ENCODE data around the gene TRERF1. TPM values are rescaled to one million over a fixed set of nuclear protein-coding genes. Genes with fewer than 3 reads are reported as not detected.

TRERF1 gene
- total and polyA plus RNA-seq, 2 experiments from 2014 or later, result 11.2 to 20.6 TPM

DNA sequence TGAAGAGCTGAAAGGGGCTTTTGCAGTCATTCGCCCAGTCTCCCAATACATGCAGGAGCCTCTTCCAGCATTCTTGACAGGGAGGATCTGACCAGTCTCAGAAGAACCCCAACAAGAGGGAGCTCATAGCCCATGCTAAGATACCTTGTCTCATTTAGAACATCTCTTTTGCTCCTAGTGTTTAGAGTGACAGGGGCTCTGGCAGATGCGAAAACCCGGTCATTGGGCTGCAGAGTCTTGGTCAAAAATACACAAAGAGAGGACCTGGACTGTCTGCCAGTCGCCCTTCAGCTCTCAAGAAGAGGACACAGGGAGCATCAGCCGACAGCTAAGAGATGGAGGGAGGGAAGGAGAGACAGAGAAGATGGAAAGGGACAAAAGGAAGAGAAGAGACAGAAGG is 257.7 kb downstream of the TRERF1 start:
- Mint-ChIP-seq H3K36me3 (ENCODE audit: low read depth) (no peaks in the 10 kb centered on the region; the same call in 2 of the 3 replicates), H3K27ac (no peak overlapping the region), H3K4me1 (peaks cover 17% of the 10 kb centered on the region), H3K27me3 (ENCODE audit: insufficient read depth, low read depth, poor library complexity) (peaks cover 8% of the 10 kb centered on the region), H3K9me3 (no peaks in the 10 kb centered on the region), H3K4me3 (no peak overlapping the region)
- H3F3A ChIP-seq (replicated peaks; ENCODE audit: low read depth), result 0 out of 2 replicates have a peak, but pooled peaks cover 9% of the 10 kb centered on the region
- no peak overlapping the region for H3K4me3 ChIP-seq
- H3K4me2 ChIP-seq, result peak overlapping the region; percentile 28; the same call in 1 of the 2 replicates
- H4K20me1 ChIP-seq (replicated peaks; ENCODE audit: insufficient read depth), result no peaks in the 10 kb centered on the region
- no peak overlapping the region for H2AFZ ChIP-seq
- DNase-seq (ENCODE audit: low spot score) (no peak), ATAC-seq (peak; percentile 29; the same call in 2 of the 3 replicates)
- no peaks in the 10 kb centered on the region for H3K79me2 ChIP-seq (replicated peaks; ENCODE audit: insufficient read depth)
- TF ChIP-seq STAT1 (IDR thresholded peaks at IDR 0.05; ENCODE audit: unreplicated experiment) (no peak), EZH2 (IDR thresholded peaks at IDR 0.05; ENCODE audit: low read depth, unreplicated experiment) (no peak), JUNB (IDR thresholded peaks at IDR 0.05; ENCODE audit: unreplicated experiment) (no peak), NANOG (IDR thresholded peaks at IDR 0.05; ENCODE audit: borderline replicate concordance) (no peak)
- TF ChIP-seq, protein P1, sequence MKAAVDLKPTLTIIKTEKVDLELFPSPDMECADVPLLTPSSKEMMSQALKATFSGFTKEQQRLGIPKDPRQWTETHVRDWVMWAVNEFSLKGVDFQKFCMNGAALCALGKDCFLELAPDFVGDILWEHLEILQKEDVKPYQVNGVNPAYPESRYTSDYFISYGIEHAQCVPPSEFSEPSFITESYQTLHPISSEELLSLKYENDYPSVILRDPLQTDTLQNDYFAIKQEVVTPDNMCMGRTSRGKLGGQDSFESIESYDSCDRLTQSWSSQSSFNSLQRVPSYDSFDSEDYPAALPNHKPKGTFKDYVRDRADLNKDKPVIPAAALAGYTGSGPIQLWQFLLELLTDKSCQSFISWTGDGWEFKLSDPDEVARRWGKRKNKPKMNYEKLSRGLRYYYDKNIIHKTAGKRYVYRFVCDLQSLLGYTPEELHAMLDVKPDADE (IDR thresholded peaks at IDR 0.05), result no peak
- peaks cover 6% of the 10 kb centered on the region for H3K4me1 ChIP-seq (ENCODE audit: insufficient read depth)
- no peaks in the 10 kb centered on the region for H3K36me3 ChIP-seq (ENCODE audit: insufficient read depth)
- H3K27ac ChIP-seq (ENCODE audit: low read depth), result peak overlapping the region; percentile 29; the same call in 1 of the 2 replicates
- H3K27me3 ChIP-seq (ENCODE audit: insufficient read depth), result no peaks in the 10 kb centered on the region
- H3K9me2 ChIP-seq (ENCODE audit: insufficient read depth), result no peaks in the 10 kb centered on the region; the same call in 1 of the 2 replicates

DNA sequence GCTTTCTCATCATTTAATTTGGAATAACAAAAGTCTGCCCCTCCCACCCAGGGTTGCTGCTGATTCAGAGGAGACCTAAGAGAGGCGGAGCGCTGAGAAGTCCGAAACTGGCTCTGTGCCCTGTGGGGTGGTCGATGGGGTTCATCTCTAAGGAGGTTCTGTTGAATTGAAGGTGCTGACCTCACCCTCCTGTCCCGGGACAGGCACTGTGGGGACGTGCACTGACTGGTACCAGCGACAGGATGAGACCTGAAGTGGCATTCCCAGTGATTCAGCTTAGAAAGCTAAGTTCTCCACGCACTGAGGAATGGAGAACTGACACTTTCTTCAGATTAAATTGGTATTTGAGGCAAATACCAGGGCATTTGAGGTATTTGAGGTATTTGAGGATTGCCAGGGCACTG is 258.2 kb downstream of the TRERF1 start:
- no peaks in the 10 kb centered on the region for H3K79me2 ChIP-seq (replicated peaks; ENCODE audit: insufficient read depth)
- no peak overlapping the region for H2AFZ ChIP-seq
- H3K9me2 ChIP-seq (ENCODE audit: insufficient read depth), result no peaks in the 10 kb centered on the region; the same call in 1 of the 2 replicates
- Mint-ChIP-seq H3K4me1 (peaks cover 17% of the 10 kb centered on the region), H3K27ac (no peak overlapping the region), H3K27me3 (ENCODE audit: insufficient read depth, low read depth, poor library complexity) (peaks cover 8% of the 10 kb centered on the region), H3K4me3 (no peak overlapping the region), H3K36me3 (ENCODE audit: low read depth) (no peaks in the 10 kb centered on the region; the same call in 2 of the 3 replicates), H3K9me3 (no peaks in the 10 kb centered on the region)
- no peak overlapping the region for H3K4me3 ChIP-seq
- H4K20me1 ChIP-seq (replicated peaks; ENCODE audit: insufficient read depth), result no peaks in the 10 kb centered on the region
- peaks cover 6% of the 10 kb centered on the region for H3K4me1 ChIP-seq (ENCODE audit: insufficient read depth)
- ATAC-seq, result peak; percentile 85
- H3F3A ChIP-seq (replicated peaks; ENCODE audit: low read depth), result 0 out of 2 replicates have a peak, but pooled peaks cover 9% of the 10 kb centered on the region
- no peaks in the 10 kb centered on the region for H3K27me3 ChIP-seq (ENCODE audit: insufficient read depth)
- H3K4me2 ChIP-seq, result peak overlapping the region; percentile 28
- DNase-seq (ENCODE audit: low spot score), result peak; percentile 69
- no peak overlapping the region for H3K27ac ChIP-seq (ENCODE audit: low read depth)
- no peaks in the 10 kb centered on the region for H3K36me3 ChIP-seq (ENCODE audit: insufficient read depth)
- TF ChIP-seq EZH2 (IDR thresholded peaks at IDR 0.05; ENCODE audit: low read depth, unreplicated experiment), result no peak
- TF ChIP-seq, protein P2, sequence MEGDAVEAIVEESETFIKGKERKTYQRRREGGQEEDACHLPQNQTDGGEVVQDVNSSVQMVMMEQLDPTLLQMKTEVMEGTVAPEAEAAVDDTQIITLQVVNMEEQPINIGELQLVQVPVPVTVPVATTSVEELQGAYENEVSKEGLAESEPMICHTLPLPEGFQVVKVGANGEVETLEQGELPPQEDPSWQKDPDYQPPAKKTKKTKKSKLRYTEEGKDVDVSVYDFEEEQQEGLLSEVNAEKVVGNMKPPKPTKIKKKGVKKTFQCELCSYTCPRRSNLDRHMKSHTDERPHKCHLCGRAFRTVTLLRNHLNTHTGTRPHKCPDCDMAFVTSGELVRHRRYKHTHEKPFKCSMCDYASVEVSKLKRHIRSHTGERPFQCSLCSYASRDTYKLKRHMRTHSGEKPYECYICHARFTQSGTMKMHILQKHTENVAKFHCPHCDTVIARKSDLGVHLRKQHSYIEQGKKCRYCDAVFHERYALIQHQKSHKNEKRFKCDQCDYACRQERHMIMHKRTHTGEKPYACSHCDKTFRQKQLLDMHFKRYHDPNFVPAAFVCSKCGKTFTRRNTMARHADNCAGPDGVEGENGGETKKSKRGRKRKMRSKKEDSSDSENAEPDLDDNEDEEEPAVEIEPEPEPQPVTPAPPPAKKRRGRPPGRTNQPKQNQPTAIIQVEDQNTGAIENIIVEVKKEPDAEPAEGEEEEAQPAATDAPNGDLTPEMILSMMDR (conservative IDR thresholded peaks at IDR 0.05; ENCODE audit: low read depth in 2 of 2), result no peak
- TF ChIP-seq, protein P1 (IDR thresholded peaks at IDR 0.05), result no peak
- no peak for TF ChIP-seq EZH2phosphoT487 (IDR thresholded peaks at IDR 0.05; ENCODE audit: unreplicated experiment)
- no peak for TF ChIP-seq POLR2AphosphoS5 (IDR thresholded peaks at IDR 0.05; ENCODE audit: low read depth)
- no peak for TF ChIP-seq STAT1 (IDR thresholded peaks at IDR 0.05; ENCODE audit: unreplicated experiment)
- TF ChIP-seq, protein P3, sequence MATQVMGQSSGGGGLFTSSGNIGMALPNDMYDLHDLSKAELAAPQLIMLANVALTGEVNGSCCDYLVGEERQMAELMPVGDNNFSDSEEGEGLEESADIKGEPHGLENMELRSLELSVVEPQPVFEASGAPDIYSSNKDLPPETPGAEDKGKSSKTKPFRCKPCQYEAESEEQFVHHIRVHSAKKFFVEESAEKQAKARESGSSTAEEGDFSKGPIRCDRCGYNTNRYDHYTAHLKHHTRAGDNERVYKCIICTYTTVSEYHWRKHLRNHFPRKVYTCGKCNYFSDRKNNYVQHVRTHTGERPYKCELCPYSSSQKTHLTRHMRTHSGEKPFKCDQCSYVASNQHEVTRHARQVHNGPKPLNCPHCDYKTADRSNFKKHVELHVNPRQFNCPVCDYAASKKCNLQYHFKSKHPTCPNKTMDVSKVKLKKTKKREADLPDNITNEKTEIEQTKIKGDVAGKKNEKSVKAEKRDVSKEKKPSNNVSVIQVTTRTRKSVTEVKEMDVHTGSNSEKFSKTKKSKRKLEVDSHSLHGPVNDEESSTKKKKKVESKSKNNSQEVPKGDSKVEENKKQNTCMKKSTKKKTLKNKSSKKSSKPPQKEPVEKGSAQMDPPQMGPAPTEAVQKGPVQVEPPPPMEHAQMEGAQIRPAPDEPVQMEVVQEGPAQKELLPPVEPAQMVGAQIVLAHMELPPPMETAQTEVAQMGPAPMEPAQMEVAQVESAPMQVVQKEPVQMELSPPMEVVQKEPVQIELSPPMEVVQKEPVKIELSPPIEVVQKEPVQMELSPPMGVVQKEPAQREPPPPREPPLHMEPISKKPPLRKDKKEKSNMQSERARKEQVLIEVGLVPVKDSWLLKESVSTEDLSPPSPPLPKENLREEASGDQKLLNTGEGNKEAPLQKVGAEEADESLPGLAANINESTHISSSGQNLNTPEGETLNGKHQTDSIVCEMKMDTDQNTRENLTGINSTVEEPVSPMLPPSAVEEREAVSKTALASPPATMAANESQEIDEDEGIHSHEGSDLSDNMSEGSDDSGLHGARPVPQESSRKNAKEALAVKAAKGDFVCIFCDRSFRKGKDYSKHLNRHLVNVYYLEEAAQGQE (IDR thresholded peaks at IDR 0.05; ENCODE audit: unreplicated experiment), result no peak
- no peak for TF ChIP-seq JUNB (IDR thresholded peaks at IDR 0.05; ENCODE audit: unreplicated experiment)

All from GM23338 (cell line).